Vagina (tissue), 2 donors: Measurements from ENCODE around the gene UNC119B. TPM values are rescaled to one million over a fixed set of nuclear protein-coding genes. Genes with fewer than 3 reads are reported as not detected.

Source experiments
- DNase-seq, 2 donors: peaks; one replicate each; pipeline ENCODE4 v3.0.0-alpha.2; 2017; ENCODE audit errors: extremely low spot score in 2 of 2
- H3K27ac ChIP-seq: fragments of 200-600 bp; sonication (generic); one replicate; pipeline ENCODE4 v1.5.1; 2019
- H3K27me3 ChIP-seq: fragments of 200-600 bp; sonication (generic); one replicate; pipeline ENCODE4 v1.5.1; 2019
- H3K36me3 ChIP-seq, 2 donors: fragments of 200-600 bp; sonication (generic); one replicate each; pipeline ENCODE4 v1.5.1; 2017 to 2019
- H3K4me1 ChIP-seq: fragments of 200-600 bp; sonication (generic); one replicate; pipeline ENCODE4 v1.5.1; 2019
- H3K4me3 ChIP-seq, 2 donors: fragments of 200-600 bp; sonication (generic); 1 replicate in 1 of 2; 2 replicates in 1 of 2; pipeline ENCODE4 v1.5.1; 2016 to 2019
- H3K9me3 ChIP-seq: fragments of 200-600 bp; sonication (generic); one replicate; pipeline ENCODE4 v1.5.1; 2019
- CTCF ChIP-seq, 3 experiments: fragments of 450-650 bp in 2 of 3; fragments of 200-600 bp in 1 of 3; sonication (generic) in 1 of 3; IDR thresholded peaks; one replicate each; pipeline ENCODE4 v1.5.1; 2017 to 2019; ENCODE audit warnings: antibody characterized with exemption in 3 of 3, mild to moderate bottlenecking in 2 of 3, moderate library complexity in 2 of 3
- POLR2A ChIP-seq, 2 donors: fragments of 450-650 bp; IDR thresholded peaks; one replicate each; pipeline ENCODE4 v1.6.1; 2017; ENCODE audit warnings: antibody characterized with exemption in 2 of 2, mild to moderate bottlenecking in 2 of 2, moderate library complexity in 2 of 2
- POLR2AphosphoS5 ChIP-seq, 2 donors: sonication (generic); formaldehyde crosslinking; IDR thresholded peaks; one replicate each; pipeline ENCODE4 v1.9.0; 2017; ENCODE audit warnings: antibody characterized with exemption in 2 of 2, mild to moderate bottlenecking in 2 of 2, low read depth in 1 of 2; ENCODE audit not compliant: insufficient read depth in 1 of 2
- intact Hi-C: fragments of 100-400 bp; cut with DNase I; formaldehyde crosslinking; loops from one replicate; pipeline ENCODE4 v1.15.1; 2023
- total RNA-seq: library from RNA; depleted of rRNA; stranded (reverse); fragments of >200 nt; gene quantifications from one replicate; pipeline ENCODE4 v1.2.3, GENCODE V29; 2016

The UNC119B gene
- total RNA-seq, 1 donor from 2014 or later: 16.0 TPM

DNA sequence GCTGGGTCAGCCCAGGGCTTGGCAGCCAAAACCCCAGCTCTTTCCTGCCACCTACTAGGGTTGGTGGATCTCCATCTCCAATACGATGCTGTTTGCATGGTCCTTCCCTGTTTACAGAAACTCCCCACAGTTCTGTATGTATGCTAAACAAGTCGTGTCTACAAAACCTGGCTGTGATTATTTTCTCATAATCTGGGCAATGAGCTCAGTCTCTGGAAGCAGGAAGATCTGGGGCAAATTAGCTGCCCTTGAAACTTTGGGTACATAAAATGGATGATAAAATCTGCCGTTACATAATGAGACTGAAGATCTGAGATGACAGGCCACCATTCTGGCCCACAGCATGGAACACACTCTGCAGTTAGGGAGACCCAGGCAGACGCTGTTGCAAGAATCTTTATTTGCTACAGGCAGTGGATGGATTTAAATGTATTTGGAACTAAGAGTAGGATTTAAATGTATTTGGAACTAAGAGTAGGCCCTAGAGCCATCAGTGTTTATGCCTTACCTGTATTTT lies 47.0 kb downstream of the UNC119B start:
- no peak overlapping the region for H3K4me3 ChIP-seq
- no peaks in the 10 kb centered on the region for H3K9me3 ChIP-seq
- no peaks in the 10 kb centered on the region for H3K27me3 ChIP-seq
- H3K36me3 ChIP-seq: peaks cover 0 to 11% of the 10 kb centered on the region in 2 donors
- intact Hi-C loops: no loop called here
- H3K4me1 ChIP-seq: no peaks in the 10 kb centered on the region
- no peak overlapping the region for H3K27ac ChIP-seq
- no peak for DNase-seq
- no peak for TF ChIP-seq POLR2AphosphoS5 (IDR thresholded peaks at IDR 0.05; ENCODE audit: insufficient read depth in 1 of 2, low read depth in 1 of 2)
- no peak for TF ChIP-seq CTCF (IDR thresholded peaks at IDR 0.05)
- no peak for TF ChIP-seq POLR2A (IDR thresholded peaks at IDR 0.05)

- Histone ChIP-seq H3K4me3 (no peak overlapping the region), H3K9me3 (no peaks in the 10 kb centered on the region), H3K27ac (no peak overlapping the region), H3K27me3 (no peaks in the 10 kb centered on the region), H3K4me1 (no peaks in the 10 kb centered on the region), H3K36me3 (peaks cover 0 to 11% of the 10 kb centered on the region in 2 donors)
- DNase-seq: no peak
- intact Hi-C loops: no loop called here
- no peak for TF ChIP-seq POLR2A (IDR thresholded peaks at IDR 0.05)
- no peak for TF ChIP-seq CTCF (IDR thresholded peaks at IDR 0.05)
- TF ChIP-seq POLR2AphosphoS5 (IDR thresholded peaks at IDR 0.05; ENCODE audit: insufficient read depth in 1 of 2, low read depth in 1 of 2): no peak
Observed at GRCh38 chr12:120757949-120758348, 47.7 kb downstream of the UNC119B start.

DNA sequence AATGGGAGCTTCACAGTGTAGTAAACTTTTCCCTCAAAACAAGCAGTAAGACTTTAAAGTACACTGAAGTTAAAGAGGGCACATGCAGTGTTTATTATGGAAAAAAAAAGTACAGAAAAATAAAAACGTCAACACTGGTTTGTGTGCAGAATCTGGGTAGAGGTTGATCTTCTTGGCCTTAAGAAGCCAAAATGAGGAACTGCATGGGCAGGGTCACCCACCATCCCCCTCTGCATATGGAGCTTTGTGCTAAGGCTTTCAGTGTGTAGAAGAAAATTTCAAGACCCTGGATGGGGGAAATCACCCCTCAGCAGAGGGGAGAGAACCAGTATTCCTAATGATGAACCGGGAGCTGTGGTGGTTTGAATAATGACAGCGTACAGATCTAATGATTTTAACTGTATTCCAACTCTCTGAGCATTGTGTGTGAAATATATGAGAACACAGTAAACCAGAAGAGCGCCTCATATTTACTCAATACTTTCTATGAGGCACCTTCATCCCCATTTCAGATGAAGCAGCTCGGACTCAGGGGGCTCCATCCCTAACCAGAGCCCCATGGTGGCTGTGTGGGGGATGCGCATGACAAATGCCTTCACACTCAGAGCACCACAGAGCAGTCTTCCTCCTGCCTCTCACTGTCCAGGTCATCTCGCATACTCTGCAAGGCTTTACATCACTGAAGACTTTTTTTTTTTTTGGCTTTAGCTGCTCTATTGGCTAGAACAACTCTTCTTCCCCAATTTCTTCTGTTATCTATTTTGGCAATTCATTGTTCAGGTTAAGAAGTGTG lies 48.7 kb downstream of the UNC119B start:
- DNase-seq: no peak
- H3K4me1 ChIP-seq: no peaks in the 10 kb centered on the region
- no peak overlapping the region for H3K27ac ChIP-seq
- H3K4me3 ChIP-seq: no peak overlapping the region
- no peaks in the 10 kb centered on the region for H3K9me3 ChIP-seq
- no peaks in the 10 kb centered on the region for H3K27me3 ChIP-seq
- peaks cover 0 to 21% of the 10 kb centered on the region in 2 donors for H3K36me3 ChIP-seq
- intact Hi-C loops: no loop called here
- TF ChIP-seq CTCF (IDR thresholded peaks at IDR 0.05) (no peak), POLR2A (IDR thresholded peaks at IDR 0.05) (no peak), POLR2AphosphoS5 (IDR thresholded peaks at IDR 0.05; ENCODE audit: insufficient read depth in 1 of 2, low read depth in 1 of 2) (no peak)

- Histone ChIP-seq H3K4me1 (no peaks in the 10 kb centered on the region), H3K4me3 (no peak overlapping the region), H3K36me3 (peaks cover 0 to 29% of the 10 kb centered on the region in 2 donors), H3K27ac (no peak overlapping the region), H3K27me3 (no peaks in the 10 kb centered on the region), H3K9me3 (no peaks in the 10 kb centered on the region)
- intact Hi-C loops: no loop called here
- no peak for DNase-seq
- TF ChIP-seq POLR2AphosphoS5 (IDR thresholded peaks at IDR 0.05; ENCODE audit: insufficient read depth in 1 of 2, low read depth in 1 of 2) (no peak), CTCF (IDR thresholded peaks at IDR 0.05) (no peak), POLR2A (IDR thresholded peaks at IDR 0.05) (no peak)
Observed at GRCh38 chr12:120759591-120760348, 49.5 kb downstream of the UNC119B start.
